ENCODE results near the gene SEMA4A. TPM values are rescaled to one million over a fixed set of nuclear protein-coding genes. Genes with fewer than 3 reads are reported as not detected.

Gene SEMA4A
- total and polyA plus RNA-seq, 9 of the 15 experiments (the other 6 are each of a cell fraction or from before 2014, with no cell fraction given): 0.04 to 1.7 (median 0.45) TPM

DNA sequence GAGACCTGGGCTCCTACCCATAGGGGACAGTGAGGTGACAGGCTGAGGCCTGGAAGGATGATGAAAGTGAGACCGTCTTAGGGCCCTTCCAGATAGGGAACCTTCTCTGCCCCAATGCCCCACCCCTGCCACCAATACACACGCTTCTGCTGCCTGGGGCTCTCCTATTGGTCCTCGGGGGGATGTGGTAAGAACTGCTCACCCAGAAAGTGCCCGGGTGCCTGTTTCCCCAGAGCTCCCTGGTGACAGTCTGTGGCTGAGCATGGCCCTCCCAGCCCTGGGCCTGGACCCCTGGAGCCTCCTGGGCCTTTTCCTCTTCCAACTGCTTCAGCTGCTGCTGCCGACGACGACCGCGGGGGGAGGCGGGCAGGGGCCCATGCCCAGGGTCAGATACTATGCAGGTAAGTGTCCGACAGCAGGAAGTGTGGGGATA is 948 bp downstream of the SEMA4A start:
- Histone ChIP-seq H3K4me3 (no peak overlapping the region), H3K9me1 (ENCODE audit: control insufficient read depth, insufficient read depth, low read length) (no peaks in the 10 kb centered on the region), H3K4me1 (replicated peaks in 1 of 2; ENCODE audit: control insufficient read depth in 2 of 2, insufficient read depth in 2 of 2, low read length in 2 of 2) (peaks cover 0 to 9% of the 10 kb centered on the region in 2 experiments; a peak in 3 of 5 replicates), H3K4me2 (ENCODE audit: insufficient read depth, low read length) (no peak overlapping the region), H3K9ac (ENCODE audit: insufficient read depth in 1 of 2, low read depth in 2 of 2, low read length in 2 of 2) (no peak overlapping the region), H3K27ac (ENCODE audit: extremely low read depth, low read depth, low read length) (no peak overlapping the region), H4K20me1 (replicated peaks; ENCODE audit: control insufficient read depth, insufficient read depth, low read length) (0 out of 2 replicates have a peak, but pooled peaks cover 6% of the 10 kb centered on the region), H3K79me2 (ENCODE audit: control insufficient read depth, insufficient read depth, low read length) (no peaks in the 10 kb centered on the region), H2AFZ (ENCODE audit: low read depth, low read length) (0 out of 2 replicates have a peak overlapping the region, but pooled peaks have one; percentile 14), H3K9me3 (replicated peaks; ENCODE audit: control insufficient read depth, insufficient read depth, low read depth, low read length) (no peaks in the 10 kb centered on the region), H3K27me3 (ENCODE audit: control insufficient read depth in 2 of 2, insufficient read depth in 2 of 2, low read length in 2 of 2) (peaks cover 3 to 8% of the 10 kb centered on the region in 2 experiments; a peak in 1 of 5 replicates), H3K36me3 (ENCODE audit: control insufficient read depth, insufficient read depth, low read length) (no peaks in the 10 kb centered on the region)
- in situ Hi-C loops (cut with MboI): no loop called here
- ATAC-seq: peak; percentile 18; the same call in 2 of the 3 replicates
- FAIRE-seq: no peak
- 42% methylated on average over 11 of the region's 11 CpGs for WGBS (ENCODE audit: insufficient coverage, low coverage, missing lambda C conversion rate)
- DNase-seq (ENCODE audit: extremely low read depth in 1 of 4, low spot score in 3 of 4): no peak
- ChIA-PET CTCF (ENCODE audit: low intra/inter-chr PET ratio) (no interaction called here), POLR2A (interaction anchor here (0.8 to 3.1 kb wide), 3 partner anchors 10 to 45 kb away, joined by 3 to 15 read pairs (median 8); no protein-coding TSS in a partner anchor)
- BruUV-seq (replicated peaks): no TSS peak
- intact Hi-C loops (cut with micrococcal nuclease): no loop called here
- no peak for TF ChIP-seq NEUROD1 (IDR thresholded peaks at IDR 0.05; ENCODE audit: borderline replicate concordance, low read depth, low read length, partially characterized antibody)
- no peak for TF ChIP-seq SAFB2 (IDR thresholded peaks at IDR 0.05; ENCODE audit: borderline replicate concordance, low read depth, low read length, severe bottlenecking)
- no peak for TF ChIP-seq CHD4 (IDR thresholded peaks at IDR 0.05; ENCODE audit: insufficient read depth, insufficient replicate concordance, low read depth, low read length, poor library complexity, severe bottlenecking)
- TF ChIP-seq NCOR1 (IDR thresholded peaks at IDR 0.05): no peak
- TF ChIP-seq HCFC1 (IDR thresholded peaks at IDR 0.05; ENCODE audit: low read depth, low read length): no peak
- TF ChIP-seq MYBL2 (IDR thresholded peaks at IDR 0.05; ENCODE audit: low read depth): no peak
- no peak for TF ChIP-seq MYBL2 (CRISPR knock-in tag; IDR thresholded peaks at IDR 0.05; ENCODE audit: borderline replicate concordance)
- TF ChIP-seq TGIF2 (CRISPR knock-in tag; IDR thresholded peaks at IDR 0.05): no peak
- TF ChIP-seq CBFA2T3 (IDR thresholded peaks at IDR 0.05): no peak
- TF ChIP-seq L3MBTL2 (IDR thresholded peaks at IDR 0.05): no peak
- TF ChIP-seq HDAC6 (IDR thresholded peaks at IDR 0.05; ENCODE audit: low read depth, low read length): no peak
- TF ChIP-seq ZKSCAN8 (CRISPR knock-in tag; IDR thresholded peaks at IDR 0.05): no peak
- no peak for TF ChIP-seq ZBTB40 (IDR thresholded peaks at IDR 0.05)
- TF ChIP-seq ZBTB40 (CRISPR knock-in tag; IDR thresholded peaks at IDR 0.05): no peak
